Smooth muscle cell (in vitro differentiated cells): ENCODE results near the gene U2AF2. TPM values are rescaled to one million over a fixed set of nuclear protein-coding genes. Genes with fewer than 3 reads are reported as not detected.

Experiments used
- DNase-seq: peaks from one replicate; lab custom pipeline; 2025; ENCODE audit not compliant: unreplicated experiment; lab: John Stamatoyannopoulos, UW
- H2AFZ ChIP-seq: fragments of 200-600 bp; sonication (generic); 2 replicates; pipeline ENCODE4 v1.6.0; 2016; ENCODE audit warnings: antibody characterized with exemption, low read depth, mild to moderate bottlenecking
- H3F3A ChIP-seq: fragments of 200-600 bp; sonication (generic); 2 replicates; pipeline ENCODE4 v1.6.0; 2017; ENCODE audit warnings: antibody characterized with exemption, low read depth
- H3K27ac ChIP-seq: fragments of 200-600 bp; sonication (generic); 2 replicates; pipeline ENCODE4 v1.5.1; 2016; ENCODE audit warnings: low read depth, mild to moderate bottlenecking
- H3K27me3 ChIP-seq: fragments of 200-600 bp; sonication (generic); 2 replicates; pipeline ENCODE4 v1.6.1; 2016; ENCODE audit warnings: low read depth, mild to moderate bottlenecking
- H3K36me3 ChIP-seq: fragments of 200-600 bp; sonication (generic); 2 replicates; pipeline ENCODE4 v1.5.1; 2016; ENCODE audit warnings: low read depth
- H3K4me1 ChIP-seq: fragments of 200-600 bp; sonication (generic); 2 replicates; pipeline ENCODE4 v1.5.1; 2016; ENCODE audit warnings: low read depth
- H3K4me2 ChIP-seq: fragments of 200-600 bp; sonication (generic); 2 replicates; pipeline ENCODE4 v1.6.0; 2016; ENCODE audit warnings: mild to moderate bottlenecking
- H3K4me3 ChIP-seq: fragments of 200-600 bp; sonication (generic); 2 replicates; pipeline ENCODE4 v1.5.1; 2016; ENCODE audit warnings: mild to moderate bottlenecking
- H3K79me2 ChIP-seq: fragments of 200-600 bp; sonication (generic); 2 replicates; pipeline ENCODE4 v1.6.0; 2016; ENCODE audit warnings: low read depth, mild to moderate bottlenecking
- H3K9ac ChIP-seq: fragments of 200-600 bp; sonication (generic); 2 replicates; pipeline ENCODE4 v1.6.0; 2016; ENCODE audit warnings: low read depth
- H3K9me3 ChIP-seq: fragments of 200-600 bp; sonication (generic); replicated peaks from 2 replicates; pipeline ENCODE4 v1.5.1; 2016; ENCODE audit warnings: low read depth
- H4K20me1 ChIP-seq: fragments of 200-600 bp; sonication (generic); 2 replicates; pipeline ENCODE4 v1.6.0; 2016; ENCODE audit warnings: low read depth
- WGBS: methylation state at CpG from one replicate; pipeline ENCODE4 v1.1.7; 2016; ENCODE audit warnings: low lambda C conversion rate; 5-methylcytosine and 5-hydroxymethylcytosine counted together
- polyA plus RNA-seq: library from polyadenylated mRNA; unstranded; fragments of >200 nt; fragmentation: Nextera tagmentation; extraction: Ambion mirVana; gene quantifications from 2 replicates; pipeline ENCODE4 v1.2.1, GENCODE V29; 2016
- total RNA-seq: library from RNA; depleted of rRNA; stranded (reverse); fragments of >200 nt; gene quantifications from 2 replicates; pipeline ENCODE4 v1.2.3, GENCODE V29; 2014
- TF ChIP-seq, protein P1 (sequence below): fragments of 200-600 bp; sonication (generic); IDR thresholded peaks from 2 replicates; pipeline ENCODE4 v1.5.1; 2017; ENCODE audit warnings: borderline replicate concordance, mild to moderate bottlenecking, antibody characterized with exemption; ENCODE audit not compliant: insufficient read depth, poor library complexity, severe bottlenecking

Gene U2AF2
- total and polyA plus RNA-seq, 2 experiments from 2014 or later: 8.4 to 70.7 TPM

DNA sequence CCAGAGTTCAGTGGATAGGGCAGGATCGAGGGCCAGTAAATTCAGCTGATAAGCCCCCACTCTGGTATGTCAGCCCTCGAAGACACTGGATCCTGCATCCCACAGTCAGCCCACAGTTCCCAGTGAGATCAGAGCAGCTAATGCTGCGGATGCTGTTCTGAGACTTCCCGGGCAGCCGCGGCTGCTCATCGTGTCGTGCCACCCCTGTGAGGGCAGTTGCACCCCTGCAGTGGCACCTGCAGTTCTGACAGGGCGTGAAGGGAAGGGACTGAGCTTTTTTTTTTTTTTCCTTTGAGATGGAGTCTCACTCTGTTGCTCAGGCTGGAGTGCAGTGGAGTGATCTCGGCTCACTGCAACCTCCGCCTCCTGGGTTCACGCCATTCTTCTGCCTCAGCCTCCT, 12.7 kb downstream of the U2AF2 start:
- H3K27ac ChIP-seq: no peak overlapping the region
- H3K4me1 ChIP-seq: no peaks in the 10 kb centered on the region
- peaks cover 6% of the 10 kb centered on the region for H3K36me3 ChIP-seq
- 91% methylated on average over 12 of the region's 12 CpGs for WGBS
- H3K9ac ChIP-seq: no peak overlapping the region
- no peaks in the 10 kb centered on the region for H3F3A ChIP-seq
- no peak overlapping the region for H2AFZ ChIP-seq
- no peak for DNase-seq
- H3K27me3 ChIP-seq: no peaks in the 10 kb centered on the region
- H3K4me2 ChIP-seq: no peak overlapping the region
- no peaks in the 10 kb centered on the region for H3K9me3 ChIP-seq
- H3K4me3 ChIP-seq: no peak overlapping the region
- H3K79me2 ChIP-seq: peaks cover 89% of the 10 kb centered on the region
- TF ChIP-seq, protein P1, sequence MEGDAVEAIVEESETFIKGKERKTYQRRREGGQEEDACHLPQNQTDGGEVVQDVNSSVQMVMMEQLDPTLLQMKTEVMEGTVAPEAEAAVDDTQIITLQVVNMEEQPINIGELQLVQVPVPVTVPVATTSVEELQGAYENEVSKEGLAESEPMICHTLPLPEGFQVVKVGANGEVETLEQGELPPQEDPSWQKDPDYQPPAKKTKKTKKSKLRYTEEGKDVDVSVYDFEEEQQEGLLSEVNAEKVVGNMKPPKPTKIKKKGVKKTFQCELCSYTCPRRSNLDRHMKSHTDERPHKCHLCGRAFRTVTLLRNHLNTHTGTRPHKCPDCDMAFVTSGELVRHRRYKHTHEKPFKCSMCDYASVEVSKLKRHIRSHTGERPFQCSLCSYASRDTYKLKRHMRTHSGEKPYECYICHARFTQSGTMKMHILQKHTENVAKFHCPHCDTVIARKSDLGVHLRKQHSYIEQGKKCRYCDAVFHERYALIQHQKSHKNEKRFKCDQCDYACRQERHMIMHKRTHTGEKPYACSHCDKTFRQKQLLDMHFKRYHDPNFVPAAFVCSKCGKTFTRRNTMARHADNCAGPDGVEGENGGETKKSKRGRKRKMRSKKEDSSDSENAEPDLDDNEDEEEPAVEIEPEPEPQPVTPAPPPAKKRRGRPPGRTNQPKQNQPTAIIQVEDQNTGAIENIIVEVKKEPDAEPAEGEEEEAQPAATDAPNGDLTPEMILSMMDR: no peak
- peaks cover 98% of the 10 kb centered on the region for H4K20me1 ChIP-seq

DNA sequence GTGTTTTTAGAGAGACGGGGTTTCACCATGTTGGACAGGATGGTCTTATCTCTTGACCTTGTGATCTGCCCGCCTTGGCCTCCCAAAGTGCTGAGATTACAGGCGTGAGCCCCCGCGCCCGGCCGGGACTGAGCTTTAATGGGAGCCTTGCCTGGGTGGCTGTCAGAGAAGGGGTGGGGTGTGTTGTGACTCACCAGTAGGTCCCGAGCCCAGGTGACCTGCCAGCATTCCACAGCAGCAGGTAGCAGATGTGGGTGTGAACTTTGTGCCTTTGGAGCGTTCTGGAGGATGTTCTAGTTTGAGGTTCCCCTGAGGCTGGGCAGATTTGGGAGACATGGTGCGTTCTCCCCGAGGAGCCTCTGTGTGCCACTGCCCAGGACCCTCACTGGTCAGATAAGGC, 13.1 kb downstream of the U2AF2 start:
- Histone ChIP-seq H3F3A (peaks cover 2% of the 10 kb centered on the region), H3K4me1 (no peaks in the 10 kb centered on the region), H3K27ac (no peak overlapping the region), H3K27me3 (no peaks in the 10 kb centered on the region), H3K9ac (no peak overlapping the region), H3K4me2 (no peak overlapping the region), H4K20me1 (peaks cover 98% of the 10 kb centered on the region), H3K79me2 (peaks cover 89% of the 10 kb centered on the region), H3K36me3 (peaks cover 6% of the 10 kb centered on the region), H2AFZ (no peak overlapping the region), H3K9me3 (no peaks in the 10 kb centered on the region), H3K4me3 (no peak overlapping the region)
- no peak for DNase-seq
- TF ChIP-seq, protein P1: no peak
- 89% methylated on average over 11 of the region's 11 CpGs for WGBS

DNA sequence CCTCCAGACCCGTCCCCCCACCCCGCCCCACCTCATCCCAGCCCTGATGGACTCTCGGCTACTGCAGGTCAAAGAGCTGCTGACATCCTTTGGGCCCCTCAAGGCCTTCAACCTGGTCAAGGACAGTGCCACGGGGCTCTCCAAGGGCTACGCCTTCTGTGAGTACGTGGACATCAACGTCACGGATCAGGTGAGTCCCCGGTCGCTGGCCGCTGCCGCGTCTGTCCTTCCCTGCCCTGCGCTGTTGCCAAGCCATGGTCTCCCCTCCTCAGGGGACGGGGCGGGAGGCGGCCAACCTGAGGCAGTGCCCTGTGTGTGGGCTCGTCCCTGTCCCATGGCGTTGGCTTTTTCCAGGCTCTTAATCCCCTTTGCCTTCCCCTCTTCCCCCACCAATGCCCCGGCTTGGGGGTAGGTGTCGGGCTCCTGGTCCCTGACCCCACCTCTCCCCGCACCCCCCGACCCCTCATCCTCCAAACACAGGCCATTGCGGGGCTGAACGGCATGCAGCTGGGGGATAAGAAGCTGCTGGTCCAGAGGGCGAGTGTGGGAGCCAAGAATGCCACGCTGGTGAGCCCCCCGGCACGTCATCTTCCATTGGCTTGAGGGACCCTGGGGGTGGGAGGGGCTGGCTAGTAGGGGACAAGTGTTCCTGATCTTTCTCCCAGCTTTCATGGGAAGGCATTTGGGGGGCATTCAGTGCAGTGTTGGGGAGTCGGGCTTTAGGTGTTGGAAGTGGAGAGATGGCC, 13.9 kb downstream of the U2AF2 start:
- H3K4me2 ChIP-seq: no peak overlapping the region
- no peaks in the 10 kb centered on the region for H3K27me3 ChIP-seq
- H3K4me1 ChIP-seq: no peaks in the 10 kb centered on the region
- no peak overlapping the region for H3K27ac ChIP-seq
- peaks cover 10% of the 10 kb centered on the region for H3F3A ChIP-seq
- H4K20me1 ChIP-seq: peaks cover 98% of the 10 kb centered on the region
- H3K9me3 ChIP-seq: no peaks in the 10 kb centered on the region
- H3K9ac ChIP-seq: no peak overlapping the region
- H2AFZ ChIP-seq: no peak overlapping the region
- peaks cover 89% of the 10 kb centered on the region for H3K79me2 ChIP-seq
- H3K36me3 ChIP-seq: no peaks in the 10 kb centered on the region
- WGBS: 92% methylated on average over 30 of the region's 30 CpGs
- DNase-seq: no peak
- no peak overlapping the region for H3K4me3 ChIP-seq
- TF ChIP-seq, protein P1: no peak
